M059J (cell line): Measurements from ENCODE around the gene VWA7. TPM values are rescaled to one million over a fixed set of nuclear protein-coding genes. Genes with fewer than 3 reads are reported as not detected.
"Not testable (repeated sequence)": the region's sequence is repeated elsewhere in the genome, so short reads cannot be mapped to it uniquely, and the experiment has no call there.

Experiments used
- DNase-seq: peaks from one replicate; pipeline ENCODE4 v3.0.0-alpha.2; 2012; ENCODE audit warnings: low read depth
- total RNA-seq: library from RNA; depleted of rRNA; stranded (reverse); fragments of >200 nt; shearing (Covaris generic); gene quantifications from 2 replicates; pipeline ENCODE4 v1.2.3, GENCODE V29; 2014; rRNA removed

VWA7 gene
- total RNA-seq: 0.94 and 1.8 TPM in 2 replicates

DNA sequence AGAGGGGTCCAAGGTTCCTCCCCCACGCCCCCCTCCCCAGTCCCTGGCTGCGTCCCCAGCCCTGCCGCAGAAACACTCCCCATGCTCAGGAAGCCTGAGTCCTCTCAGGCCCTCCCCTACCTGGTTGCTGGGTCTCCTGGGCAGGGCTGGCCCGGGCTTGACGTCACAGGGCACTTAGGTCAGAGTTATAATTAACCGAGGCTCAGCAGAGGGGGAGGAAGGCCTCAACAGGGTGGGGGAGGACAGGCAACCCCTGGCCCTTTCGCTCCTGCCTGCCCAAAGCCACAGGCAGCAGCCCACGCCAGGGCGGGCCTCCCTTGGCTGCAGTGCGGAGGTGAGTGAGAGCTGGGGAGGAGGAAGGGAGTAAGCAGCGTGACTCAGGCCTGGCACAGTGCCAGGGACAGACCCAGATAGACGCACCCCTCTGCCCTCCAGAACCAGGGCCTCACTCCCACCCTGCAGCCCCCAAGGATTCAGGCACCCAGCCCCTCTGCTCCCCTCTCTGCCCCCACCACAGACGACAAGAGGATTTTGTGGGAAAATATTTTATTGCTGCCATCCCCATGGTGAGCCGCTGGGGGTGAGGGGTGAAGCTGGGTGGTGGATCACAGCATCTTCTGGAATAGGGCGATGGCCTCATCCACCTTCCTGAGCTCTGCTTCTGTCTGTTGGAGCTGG, at the start of gene VWA7:
TSS of gene VWA7 (minus strand) at position 340 of the 678 bp plus-strand sequence. CDS start 549 bp downstream, outside the sequence.
- DNase-seq: peak; percentile 95

- peak; percentile 93 for DNase-seq
Observed at GRCh38 chr6:31826793-31827285, 49.7 kb upstream of the VWA7 start.

GRCh38 chr6:31825553-31825952, 48.4 kb upstream of the VWA7 start:
- DNase-seq: peak; percentile 15

DNA sequence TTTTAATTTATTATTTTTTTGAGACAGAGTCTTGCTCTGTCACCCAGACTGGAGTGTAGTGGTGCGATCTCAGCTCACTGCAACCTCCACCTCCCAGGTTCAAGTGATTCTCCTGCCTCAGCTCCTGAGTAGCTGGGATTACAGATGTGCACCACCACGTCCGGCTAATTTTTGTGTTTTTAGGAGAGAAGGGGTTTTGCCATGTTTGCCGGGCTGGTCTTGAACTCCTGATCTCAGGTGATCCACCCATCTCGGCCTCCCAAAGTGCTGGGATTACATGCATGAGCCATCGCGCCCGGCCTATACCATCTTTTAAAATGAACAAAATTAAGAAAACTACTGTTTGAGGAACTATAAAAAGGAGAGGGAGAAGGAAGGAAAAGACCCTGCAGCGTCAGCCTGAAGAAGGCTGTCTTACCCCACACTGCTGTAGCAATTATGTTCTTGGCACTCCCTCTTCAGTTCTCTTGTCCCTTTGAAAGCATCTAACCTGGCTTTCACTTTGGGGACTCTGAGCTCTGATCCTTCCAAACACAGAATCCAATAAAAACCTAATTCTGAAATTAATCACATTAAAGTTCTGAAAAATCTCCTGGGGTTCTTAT, 46.6 kb upstream of the VWA7 start:
- DNase-seq: not testable (repeated sequence)

- DNase-seq: peak; percentile 91
Observed at GRCh38 chr6:31822036-31822821, 45.1 kb upstream of the VWA7 start.

- peak; percentile 76 for DNase-seq
Observed at GRCh38 chr6:31821301-31822035, 44.3 kb upstream of the VWA7 start.

DNA sequence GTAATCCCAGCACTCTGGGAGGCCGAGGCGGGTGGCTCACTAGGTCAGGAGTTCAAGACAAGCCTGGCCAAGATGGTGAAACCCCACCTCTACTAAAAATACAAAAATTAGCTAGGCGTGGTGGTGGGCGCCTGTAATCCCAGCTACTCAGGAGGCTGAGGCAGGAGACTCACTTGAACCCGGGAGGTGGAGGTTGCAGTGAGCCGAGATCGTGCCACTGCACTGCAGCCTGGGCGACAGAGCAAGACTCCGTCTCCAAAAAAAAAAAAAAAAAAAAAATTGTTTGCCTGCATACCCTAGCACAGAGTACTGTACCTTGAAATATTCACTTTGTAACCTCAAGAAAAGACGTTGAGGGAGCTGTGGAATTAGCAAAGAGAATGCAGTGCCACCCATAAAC, 43.3 kb upstream of the VWA7 start:
- DNase-seq: not testable (repeated sequence)

- peak; percentile 14 for DNase-seq
Observed at GRCh38 chr6:31819871-31820299, 42.8 kb upstream of the VWA7 start.

GRCh38 chr6:31817929-31818511, 40.9 kb upstream of the VWA7 start:
- DNase-seq: peak; percentile 30

- DNase-seq: peak; percentile 23
Observed at GRCh38 chr6:31817133-31817928, 40.2 kb upstream of the VWA7 start.

DNA sequence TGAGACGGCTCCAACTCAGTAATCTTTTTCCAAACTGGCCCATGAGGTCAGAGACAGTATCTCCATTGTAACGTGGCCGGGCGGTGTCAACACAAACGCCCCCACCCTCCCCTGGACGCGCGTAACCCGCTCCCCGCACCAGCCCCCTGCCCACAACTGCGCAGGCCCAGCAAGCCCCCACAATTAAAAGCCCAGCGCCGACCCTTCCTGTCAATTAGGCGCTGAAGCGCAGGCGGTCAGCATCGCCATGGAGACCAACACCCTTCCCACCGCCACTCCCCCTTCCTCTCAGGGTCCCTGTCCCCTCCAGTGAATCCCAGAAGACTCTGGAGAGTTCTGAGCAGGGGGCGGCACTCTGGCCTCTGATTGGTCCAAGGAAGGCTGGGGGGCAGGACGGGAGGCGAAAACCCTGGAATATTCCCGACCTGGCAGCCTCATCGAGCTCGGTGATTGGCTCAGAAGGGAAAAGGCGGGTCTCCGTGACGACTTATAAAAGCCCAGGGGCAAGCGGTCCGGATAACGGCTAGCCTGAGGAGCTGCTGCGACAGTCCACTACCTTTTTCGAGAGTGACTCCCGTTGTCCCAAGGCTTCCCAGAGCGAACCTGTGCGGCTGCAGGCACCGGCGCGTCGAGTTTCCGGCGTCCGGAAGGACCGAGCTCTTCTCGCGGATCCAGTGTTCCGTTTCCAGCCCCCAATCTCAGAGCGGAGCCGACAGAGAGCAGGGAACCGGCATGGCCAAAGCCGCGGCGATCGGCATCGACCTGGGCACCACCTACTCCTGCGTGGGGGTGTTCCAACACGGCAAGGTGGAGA, 38.1 kb upstream of the VWA7 start, which contains the start of the genes HSPA1A and HSPA1L:
TSS of gene HSPA1A (plus strand) at position 519 of the 814 bp plus-strand sequence. CDS start at position 733, 214 bp downstream.
TSS of gene HSPA1L (minus strand) at position 259 of the 814 bp plus-strand sequence. CDS start 3,311 bp downstream, outside the sequence.
- DNase-seq: peak; percentile 99

- DNase-seq: peak; percentile 100
Observed at GRCh38 chr6:31814677-31815024, 37.5 kb upstream of the VWA7 start.

DNA sequence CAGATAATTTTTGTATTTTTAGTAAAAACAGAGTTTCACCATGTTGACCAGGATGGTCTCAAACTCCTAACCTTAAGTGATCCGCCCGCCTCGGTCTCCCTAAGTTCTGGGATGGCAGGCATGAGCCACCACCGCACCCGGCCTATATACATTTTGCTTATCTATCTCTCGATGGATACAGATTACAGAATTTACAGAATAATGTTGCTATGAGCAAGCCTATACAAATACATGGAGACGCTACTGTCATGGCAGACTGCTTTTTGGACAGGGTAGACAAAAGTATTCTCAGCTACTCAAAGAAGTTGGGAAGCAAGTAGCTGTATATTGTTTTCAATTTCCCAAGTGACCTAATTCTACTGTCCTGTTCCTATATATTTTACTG, 36.3 kb upstream of the VWA7 start:
- no peak for DNase-seq

DNA sequence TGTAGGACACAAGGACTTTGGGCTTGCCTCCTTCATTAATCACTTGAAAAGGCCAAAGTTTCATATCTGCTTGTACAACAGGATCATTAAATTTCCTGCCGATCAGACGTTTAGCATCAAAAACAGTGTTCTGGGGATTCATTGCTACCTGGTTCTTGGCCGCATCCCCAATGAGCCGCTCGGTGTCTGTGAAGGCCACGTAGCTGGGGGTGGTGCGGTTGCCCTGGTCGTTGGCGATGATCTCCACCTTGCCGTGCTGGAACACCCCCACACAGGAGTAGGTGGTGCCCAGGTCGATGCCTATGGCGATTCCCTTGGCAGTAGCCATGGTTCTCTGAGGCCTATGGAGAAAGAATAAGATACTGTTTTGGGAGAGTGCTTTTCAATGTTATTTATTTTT, 34.5 kb upstream of the VWA7 start:
- DNase-seq: no peak

DNA sequence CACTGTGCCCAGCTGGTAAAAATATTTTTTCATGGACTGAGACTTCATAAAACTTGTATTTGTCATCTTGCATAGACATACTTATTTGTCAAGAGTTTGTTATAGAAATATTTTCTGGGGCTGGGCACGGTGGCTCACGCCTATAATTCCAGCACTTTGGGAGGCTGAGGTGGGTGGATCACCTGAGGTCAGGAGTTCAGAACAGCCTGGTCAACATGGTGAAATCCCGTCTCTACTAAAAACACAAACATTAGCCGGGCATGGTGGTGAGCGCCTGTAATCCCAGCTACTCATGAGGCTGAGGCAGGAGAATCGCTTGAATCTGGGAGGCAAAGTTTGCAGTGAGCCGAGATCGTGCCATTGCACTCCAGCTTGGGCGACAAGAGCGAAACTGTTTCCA, 31.5 kb upstream of the VWA7 start:
- DNase-seq: not testable (repeated sequence)

DNA sequence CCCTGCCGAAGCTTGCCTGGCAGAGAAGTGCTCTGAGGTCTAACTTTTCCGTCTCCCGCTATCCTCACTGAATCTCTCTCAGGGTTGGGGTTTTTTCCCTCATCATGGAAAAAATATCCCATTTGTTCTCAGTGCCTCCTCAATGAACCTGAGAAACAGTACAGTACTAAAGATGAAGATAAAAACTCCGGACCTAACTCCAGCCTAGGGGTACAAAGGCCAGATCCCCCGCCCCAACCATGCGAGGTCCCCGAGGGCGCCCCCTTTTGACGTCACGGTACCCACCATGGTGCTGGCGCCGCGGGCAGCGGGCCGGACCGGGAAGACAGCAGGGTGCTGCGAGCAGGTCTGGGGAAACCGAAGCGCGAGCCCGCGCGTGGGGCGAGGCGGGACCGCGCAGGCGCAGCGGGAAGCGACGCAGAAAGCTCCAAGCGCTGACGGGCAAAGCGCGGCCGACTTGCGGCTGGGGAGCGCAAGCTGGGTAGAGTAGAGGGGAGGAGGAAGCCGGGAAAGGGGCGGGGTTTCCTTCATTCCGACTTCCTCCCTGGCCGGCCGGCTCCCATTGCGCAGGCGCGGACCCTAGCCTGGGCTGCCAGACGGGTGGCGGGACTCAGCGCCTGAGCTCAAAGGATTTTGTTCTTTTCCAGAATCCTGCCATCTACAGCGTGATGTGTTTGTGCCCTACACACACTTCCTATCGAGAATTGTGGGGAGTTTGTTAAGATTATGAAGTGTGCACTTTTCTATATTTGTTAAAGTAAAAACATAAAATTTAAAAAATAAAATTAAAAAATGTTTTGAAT, 29.5 kb upstream of the VWA7 start, which contains the start of gene LSM2:
TSS of gene LSM2 (minus strand) at position 497 of the 803 bp plus-strand sequence. CDS start at position 288, 209 bp downstream.
- DNase-seq: peak; percentile 99

GRCh38 chr6:31805939-31806469, 28.9 kb upstream of the VWA7 start:
- DNase-seq: no peak
